Psoas muscle (tissue), 8 donors: ENCODE measurements around the gene GRK3. TPM values are rescaled to one million over a fixed set of nuclear protein-coding genes. Genes with fewer than 3 reads are reported as not detected.
"Not testable (repeated sequence)": the region's sequence is repeated elsewhere in the genome, so short reads cannot be mapped to it uniquely, and the experiment has no call there.

Source experiments
- ATAC-seq, 4 donors: fragments of 200-7000 bp; cut with Tn5 transposase; one replicate each; pipeline ENCODE4 v1.9.1; 2020; ENCODE audit warnings: moderate library complexity in 3 of 4, mild to moderate bottlenecking in 2 of 4
- DNase-seq, 2 donors: peaks; one replicate each; pipeline ENCODE4 v3.0.0-alpha.2; 2020
- H3K27ac ChIP-seq: fragments of 200-600 bp; one replicate; pipeline ENCODE4 v1.8.0; 2022
- H3K27me3 ChIP-seq, 3 donors: fragments of 200-600 bp in 1 of 3; one replicate each; pipeline versions ENCODE4 v1.6.1 to v1.8.0; 2013 to 2022; ENCODE audit warnings: low read length in 2 of 3, mild to moderate bottlenecking in 2 of 3, moderate library complexity in 1 of 3; ENCODE audit not compliant: insufficient read depth in 3 of 3
- H3K36me3 ChIP-seq, 2 donors: fragments of 200-600 bp in 1 of 2; one replicate each; pipeline versions ENCODE4 v1.6.1 to v1.8.0; 2013 to 2022; ENCODE audit warnings: low read depth in 1 of 2, mild to moderate bottlenecking in 1 of 2, moderate library complexity in 1 of 2; ENCODE audit not compliant: insufficient read depth in 1 of 2
- H3K4me1 ChIP-seq: fragments of 200-600 bp; one replicate; pipeline ENCODE4 v1.8.0; 2022
- H3K4me3 ChIP-seq: fragments of 200-600 bp; one replicate; pipeline ENCODE4 v1.8.0; 2022; ENCODE audit warnings: mild to moderate bottlenecking
- H3K9me3 ChIP-seq: fragments of 200-600 bp; one replicate; pipeline ENCODE4 v1.8.0; 2022
- WGBS, 3 donors: extraction: QIAGEN DNeasy Blood & Tissue Kit; methylation state at CpG; one replicate each; pipeline versions ENCODE4 v1.1.6 to v1.1.7; 2013; 5-methylcytosine and 5-hydroxymethylcytosine counted together
- intact Hi-C, 2 donors: fragments of 100-400 bp; cut with DNase I; formaldehyde crosslinking; loops; one replicate each; pipeline versions ENCODE4 v1.11.0 to v1.14.2; 2022
- polyA plus RNA-seq, 3 donors: library from polyadenylated mRNA; stranded (reverse); fragments of 200-250 nt; gene quantifications; one replicate each; pipeline ENCODE4 v1.2.3, GENCODE V29; 2013
- total RNA-seq, 4 donors: library from RNA; stranded (reverse); fragmentation: NEBNext Ultra II Directional in 2 of 4; extraction: Animal tissue kit (Norgen Biotek cat#: 25700) in 2 of 4; gene quantifications; one replicate each; pipeline versions ENCODE4 v1.2.1 to v1.2.4, GENCODE V29; 2021 to 2023
- TF ChIP-seq, protein P1 (sequence below): fragments of 200-600 bp; IDR thresholded peaks from one replicate; pipeline ENCODE4 v1.8.0; 2022; ENCODE audit warnings: antibody characterized with exemption
- donor health status: healthy with polysubstance abuse.
- donor health status: DM: no; HTN: no; CAD: no; lungs with moderate emphysema.
- donor health status: Bipolar disorder and iron deficiency.
- donor health status: healthy.
- donor health status: DM: yes; HTN: yes; CAD: no.
- donor health status: DM: no; HTN: no; CAD: no.
- donor health status: DM: no; HTN: no; CAD: no.
- donor health status: DM: yes; HTN: yes; CAD: no.

GRK3 gene
- total and polyA plus RNA-seq, 7 donors: 0.17 to 2.0 (median 1.3) TPM

DNA sequence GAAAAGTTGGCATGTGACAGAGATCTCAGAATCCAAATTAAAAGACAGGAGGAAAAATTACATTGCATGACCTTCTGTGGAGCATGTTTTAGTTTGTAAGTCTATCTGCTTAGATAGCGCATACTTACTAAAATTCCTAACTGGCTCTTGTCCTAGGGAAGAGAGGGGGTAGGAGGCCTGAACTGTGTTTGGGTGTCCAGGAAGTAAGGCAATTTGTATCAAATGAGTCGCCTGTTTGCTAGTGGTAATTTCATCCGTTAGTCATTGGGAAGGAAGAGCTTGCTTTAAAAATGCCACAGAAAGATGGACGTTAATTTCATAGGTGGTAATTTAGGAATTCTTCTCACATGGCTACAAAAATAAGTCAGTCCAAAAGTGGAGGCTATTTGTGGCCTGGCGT lies 18.5 kb downstream of the GRK3 start:
- Histone ChIP-seq H3K27me3 (no peaks in the 10 kb centered on the region), H3K4me3 (no peak overlapping the region), H3K27ac (no peak overlapping the region), H3K9me3 (no peaks in the 10 kb centered on the region), H3K4me1 (no peaks in the 10 kb centered on the region), H3K36me3 (no peaks in the 10 kb centered on the region)
- ATAC-seq (no peak), DNase-seq (no peak)
- intact Hi-C loops: no loop called here
- WGBS, 3 donors: 41 to 63% (median 47%) methylated on average over 5 of the region's 5 CpGs
- TF ChIP-seq, protein P1, sequence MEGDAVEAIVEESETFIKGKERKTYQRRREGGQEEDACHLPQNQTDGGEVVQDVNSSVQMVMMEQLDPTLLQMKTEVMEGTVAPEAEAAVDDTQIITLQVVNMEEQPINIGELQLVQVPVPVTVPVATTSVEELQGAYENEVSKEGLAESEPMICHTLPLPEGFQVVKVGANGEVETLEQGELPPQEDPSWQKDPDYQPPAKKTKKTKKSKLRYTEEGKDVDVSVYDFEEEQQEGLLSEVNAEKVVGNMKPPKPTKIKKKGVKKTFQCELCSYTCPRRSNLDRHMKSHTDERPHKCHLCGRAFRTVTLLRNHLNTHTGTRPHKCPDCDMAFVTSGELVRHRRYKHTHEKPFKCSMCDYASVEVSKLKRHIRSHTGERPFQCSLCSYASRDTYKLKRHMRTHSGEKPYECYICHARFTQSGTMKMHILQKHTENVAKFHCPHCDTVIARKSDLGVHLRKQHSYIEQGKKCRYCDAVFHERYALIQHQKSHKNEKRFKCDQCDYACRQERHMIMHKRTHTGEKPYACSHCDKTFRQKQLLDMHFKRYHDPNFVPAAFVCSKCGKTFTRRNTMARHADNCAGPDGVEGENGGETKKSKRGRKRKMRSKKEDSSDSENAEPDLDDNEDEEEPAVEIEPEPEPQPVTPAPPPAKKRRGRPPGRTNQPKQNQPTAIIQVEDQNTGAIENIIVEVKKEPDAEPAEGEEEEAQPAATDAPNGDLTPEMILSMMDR: no peak

DNA sequence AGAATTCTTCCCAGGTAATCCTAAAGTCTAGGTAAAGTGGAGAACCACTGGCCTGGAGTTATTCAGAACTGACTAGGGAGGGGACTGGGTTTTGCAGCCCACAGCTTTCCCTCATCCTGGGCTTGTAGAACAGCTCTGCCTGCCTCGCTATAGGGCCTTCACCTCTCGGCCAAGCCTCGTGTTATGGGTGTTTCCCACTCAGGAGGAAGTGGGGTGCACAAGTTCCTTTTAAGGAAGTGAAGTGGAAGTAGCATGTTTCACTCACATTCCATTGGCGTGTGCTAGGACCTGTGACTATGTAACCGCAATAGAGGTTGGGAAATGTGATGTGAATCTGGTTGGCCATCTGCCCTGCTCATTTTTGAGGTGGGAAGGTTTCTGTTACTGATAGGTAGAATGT lies 20.5 kb downstream of the GRK3 start:
- H3K9me3 ChIP-seq, H3K4me3 ChIP-seq, H3K27ac ChIP-seq, DNase-seq, intact Hi-C loops, H3K4me1 ChIP-seq, H3K36me3 ChIP-seq, ATAC-seq, H3K27me3 ChIP-seq: not testable (repeated sequence)
- WGBS, 3 donors: 72 to 76% (median 76%) methylated on average over 5 of the region's 5 CpGs

DNA sequence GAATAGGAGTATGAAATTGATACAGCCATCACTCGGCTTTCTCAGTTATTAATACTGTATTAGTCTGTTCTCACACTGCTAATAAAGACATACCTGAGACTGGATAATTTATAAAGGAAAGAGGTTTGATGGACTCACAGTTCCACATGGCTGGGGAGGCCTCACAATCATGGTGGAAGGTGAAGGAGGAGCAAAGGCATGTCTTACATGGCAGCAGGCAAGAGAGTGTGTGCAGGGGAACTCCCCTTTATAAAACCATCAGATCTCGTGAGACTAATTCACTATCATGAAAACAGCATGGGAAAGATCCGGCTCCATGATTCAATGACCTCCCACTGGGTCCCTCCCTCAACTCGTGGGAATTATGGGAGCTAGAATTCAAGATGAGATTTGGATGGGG lies 25.2 kb downstream of the GRK3 start:
- H3K27ac ChIP-seq, H3K9me3 ChIP-seq, H3K4me3 ChIP-seq, H3K27me3 ChIP-seq, DNase-seq, H3K4me1 ChIP-seq, ATAC-seq, H3K36me3 ChIP-seq: not testable (repeated sequence)
- WGBS, 3 donors: 92 to 95% (median 92%) methylated on average over 4 of the region's 4 CpGs
- intact Hi-C loops: loop anchor here in 1 of 2 donors (10.0 kb wide), 1 partner anchor 295 kb away; no protein-coding TSS in a partner anchor

DNA sequence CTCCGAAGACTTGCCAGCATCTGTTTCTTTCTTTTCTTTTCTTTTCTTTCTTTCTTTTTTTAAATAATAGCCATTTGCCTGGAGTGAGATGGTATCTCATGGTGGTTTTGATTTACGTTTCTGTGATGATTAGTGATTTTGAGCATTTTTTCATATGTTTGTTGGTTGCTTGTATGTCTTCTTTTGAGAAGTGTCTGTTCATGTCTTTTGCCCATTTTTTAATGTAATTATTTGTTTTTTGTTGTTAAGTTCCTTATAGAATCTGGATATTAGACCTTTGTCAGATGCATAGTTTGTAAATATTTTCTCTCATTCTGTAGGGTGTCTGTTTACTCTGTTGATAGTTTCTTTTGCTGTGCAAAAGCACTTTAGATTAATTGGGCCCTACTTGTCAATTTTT lies 28.8 kb downstream of the GRK3 start:
- intact Hi-C loops: loop anchor here in 1 of 2 donors (10.0 kb wide), 1 partner anchor 299 kb away; no protein-coding TSS in a partner anchor
- H3K4me3 ChIP-seq, H3K27me3 ChIP-seq, H3K4me1 ChIP-seq, DNase-seq, ATAC-seq, H3K9me3 ChIP-seq, H3K36me3 ChIP-seq, H3K27ac ChIP-seq: not testable (repeated sequence)
- 86 to 91% (median 87%) methylated on average over 2 of the region's 2 CpGs for WGBS, 3 donors

DNA sequence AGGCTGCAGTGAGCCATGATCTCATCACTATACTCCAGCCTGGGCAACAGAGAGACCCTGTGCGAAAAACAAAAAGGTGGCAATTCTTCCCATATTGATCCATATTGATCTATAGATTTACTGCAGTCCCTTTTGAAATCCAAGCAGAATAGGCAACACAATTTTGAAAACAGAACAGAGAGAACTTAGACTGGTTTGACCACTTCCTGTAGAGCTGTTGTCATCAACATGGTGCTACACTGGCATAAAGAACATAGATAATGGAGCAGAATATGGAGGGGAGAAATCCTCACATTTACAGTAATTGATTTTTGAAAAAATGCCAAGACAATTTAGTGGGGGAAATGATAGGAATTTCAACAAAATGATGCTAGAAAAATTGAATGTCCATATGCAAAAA lies 34.1 kb downstream of the GRK3 start:
- H3K27ac ChIP-seq: no peak overlapping the region
- TF ChIP-seq, protein P1: no peak
- H3K4me3 ChIP-seq: no peak overlapping the region
- H3K4me1 ChIP-seq: no peaks in the 10 kb centered on the region
- no peaks in the 10 kb centered on the region for H3K36me3 ChIP-seq
- WGBS, 3 donors: 98 to 100% (median 100%) methylated on average over 1 of the region's 1 CpG
- intact Hi-C loops: loop anchor here in 1 of 2 donors (10.0 kb wide), 1 partner anchor 304 kb away; no protein-coding TSS in a partner anchor
- H3K27me3 ChIP-seq: no peaks in the 10 kb centered on the region
- H3K9me3 ChIP-seq: no peaks in the 10 kb centered on the region
- DNase-seq: no peak
- no peak for ATAC-seq

DNA sequence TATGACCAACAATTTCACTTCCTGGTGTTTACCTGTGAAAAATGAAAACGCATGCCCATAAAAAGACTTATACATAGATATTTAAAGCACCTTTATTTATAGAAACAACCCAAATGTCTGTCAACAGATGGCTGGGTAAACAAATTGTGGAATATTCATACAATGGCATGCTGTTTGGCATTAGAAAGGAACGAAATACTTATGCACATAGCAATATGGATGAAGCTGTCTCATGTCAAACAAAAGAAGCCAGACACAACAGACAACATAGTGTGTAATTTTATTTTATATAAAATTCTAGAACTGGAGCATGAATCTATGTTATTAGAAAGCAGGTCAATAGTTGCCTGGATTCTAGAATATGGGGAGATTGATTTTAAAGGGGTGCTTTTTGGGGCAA lies 38.0 kb downstream of the GRK3 start:
- H3K27me3 ChIP-seq: no peaks in the 10 kb centered on the region
- no peaks in the 10 kb centered on the region for H3K36me3 ChIP-seq
- no peak overlapping the region for H3K27ac ChIP-seq
- DNase-seq (no peak), ATAC-seq (no peak)
- no peaks in the 10 kb centered on the region for H3K9me3 ChIP-seq
- H3K4me1 ChIP-seq: no peaks in the 10 kb centered on the region
- intact Hi-C loops: no loop called here
- no peak overlapping the region for H3K4me3 ChIP-seq
- 85 to 90% (median 87%) methylated on average over 2 of the region's 2 CpGs for WGBS, 3 donors
- TF ChIP-seq, protein P1: no peak
